Small intestine (tissue), 7 donors: ENCODE measurements around the gene LMF2. TPM values are rescaled to one million over a fixed set of nuclear protein-coding genes. Genes with fewer than 3 reads are reported as not detected.

Experiments
- DNase-seq, 2 donors: peaks; one replicate each; pipeline versions ENCODE4 v3.0.0 to v3.0.0-alpha.2; 2013
- FAIRE-seq: peaks from 2 replicates; lab custom pipeline; 2012; peaks lifted over from hg19 to GRCh38; lab: Jason Lieb, UNC
- H3K27ac ChIP-seq, 3 donors: one replicate each; pipeline ENCODE4 v1.5.1; 2013; ENCODE audit warnings: low read length in 2 of 3, mild to moderate bottlenecking in 2 of 3, control low read depth in 1 of 3, inconsistent platforms in 1 of 3, low read depth in 1 of 3, moderate library complexity in 1 of 3
- H3K27me3 ChIP-seq, 3 donors: one replicate each; pipeline ENCODE4 v1.6.1; 2013; ENCODE audit warnings: low read length in 3 of 3, inconsistent platforms in 1 of 3; ENCODE audit not compliant: control insufficient read depth in 3 of 3, insufficient read depth in 3 of 3
- H3K36me3 ChIP-seq, 3 donors: one replicate each; pipeline ENCODE4 v1.6.1; 2013; ENCODE audit warnings: low read length in 3 of 3, inconsistent platforms in 1 of 3, low read depth in 1 of 3, mild to moderate bottlenecking in 1 of 3, moderate library complexity in 1 of 3; ENCODE audit not compliant: control insufficient read depth in 3 of 3, insufficient read depth in 2 of 3
- H3K4me1 ChIP-seq, 3 donors: one replicate each; pipeline ENCODE4 v1.6.1; 2013; ENCODE audit warnings: low read length in 2 of 3, inconsistent platforms in 1 of 3, low read depth in 1 of 3, mild to moderate bottlenecking in 1 of 3, moderate library complexity in 1 of 3; ENCODE audit not compliant: control insufficient read depth in 3 of 3, insufficient read depth in 2 of 3
- H3K4me3 ChIP-seq, 3 donors: one replicate each; pipeline ENCODE4 v1.5.1; 2013; ENCODE audit warnings: low read length in 3 of 3, control low read depth in 1 of 3, inconsistent platforms in 1 of 3, low read depth in 1 of 3, mild to moderate bottlenecking in 1 of 3, moderate library complexity in 1 of 3
- H3K9me3 ChIP-seq, 2 donors: one replicate each; pipeline ENCODE4 v1.6.1; 2013; ENCODE audit warnings: low read depth in 1 of 2, low read length in 1 of 2; ENCODE audit not compliant: control insufficient read depth in 2 of 2, insufficient read depth in 1 of 2
- WGBS, 3 donors: extraction: QIAGEN DNeasy Blood & Tissue Kit; methylation state at CpG; one replicate each; pipeline ENCODE4 v1.1.7; 2013; 5-methylcytosine and 5-hydroxymethylcytosine counted together
- polyA plus RNA-seq, 4 donors: library from polyadenylated mRNA; stranded (reverse) in 3 of 4; unstranded in 1 of 4; fragments of 200-250 nt in 3 of 4; fragments of 120-200 nt in 1 of 4; gene quantifications; one replicate each; pipeline versions ENCODE4 v1.2.1 to v1.2.3, GENCODE V29; 2013
- donor health status: healthy with polysubstance abuse.
- donor health status: control.
- donor health status: control.
- donor health status: Bipolar disorder and iron deficiency.
- donor health status: healthy.

Gene LMF2
- polyA plus RNA-seq, 4 donors: 37.8 to 52.8 (median 46.9) TPM

DNA sequence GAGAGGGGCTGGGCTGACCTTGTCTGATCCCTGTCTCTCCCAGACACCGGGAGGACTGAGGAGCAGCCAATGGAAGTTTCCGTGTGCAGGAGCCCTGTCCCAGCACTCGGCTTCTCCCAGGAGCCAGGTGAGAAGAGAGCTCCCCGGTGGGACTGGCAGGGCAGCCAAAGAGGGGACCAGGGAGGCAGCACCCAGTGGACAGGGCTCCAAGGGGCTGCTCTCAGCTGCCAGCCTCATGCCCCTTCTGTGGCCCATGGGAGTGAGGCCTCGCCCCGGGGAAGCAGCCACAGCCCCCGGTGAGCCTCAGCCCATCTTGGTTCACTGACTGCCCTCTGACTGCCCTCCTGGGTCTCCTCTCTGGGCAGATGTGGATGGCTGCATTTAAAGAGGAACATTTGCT lies 11.1 kb upstream of the LMF2 start:
- 94 to 95% (median 94%) methylated on average over 7 of the region's 7 CpGs for WGBS, 3 donors
- DNase-seq (no peak), FAIRE-seq (no peak)

GRCh38 chr22:50517495-50518260 lies 10.2 kb upstream of the LMF2 start:
- Histone ChIP-seq H3K36me3 (peaks cover 5 to 81% (median 13%) of the 10 kb centered on the region in 3 donors), H3K4me1 (peaks cover 0 to 5% (median 0%) of the 10 kb centered on the region in 3 donors), H3K27me3 (no peaks in the 10 kb centered on the region), H3K27ac (no peak overlapping the region), H3K4me3 (no peak overlapping the region), H3K9me3 (no peaks in the 10 kb centered on the region)
- 86 to 90% (median 88%) methylated on average over 20 of the region's 20 CpGs for WGBS, 3 donors
- DNase-seq (no peak), FAIRE-seq (no peak)

More for the DNA sequence above, 11.1 kb upstream of the LMF2 start:
- no peak overlapping the region for H3K4me3 ChIP-seq
- H3K36me3 ChIP-seq: peaks cover 8 to 84% (median 13%) of the 10 kb centered on the region in 3 donors
- peaks cover 0 to 13% (median 1%) of the 10 kb centered on the region in 3 donors for H3K4me1 ChIP-seq
- H3K27me3 ChIP-seq: no peaks in the 10 kb centered on the region
- H3K9me3 ChIP-seq: no peaks in the 10 kb centered on the region
- no peak overlapping the region for H3K27ac ChIP-seq

DNA sequence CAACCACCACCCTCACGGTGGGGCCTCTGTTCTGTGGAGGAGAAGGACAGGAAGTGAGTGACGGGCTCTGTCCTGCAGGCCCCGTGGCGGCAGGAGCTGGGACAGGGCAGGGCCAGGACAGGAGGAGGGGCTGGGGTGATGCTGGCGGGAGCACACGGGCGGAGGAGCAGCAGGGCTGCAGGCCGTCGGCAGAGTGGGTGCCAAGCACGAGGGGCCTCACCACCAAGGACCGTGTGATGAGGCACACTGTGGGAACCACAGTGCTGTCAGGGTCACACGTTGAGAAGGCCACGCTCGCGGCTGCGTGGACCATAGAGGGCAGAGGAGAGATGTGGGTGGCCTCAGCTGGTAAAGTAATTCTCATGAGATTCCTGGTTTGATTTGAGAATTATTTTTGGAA lies 9.4 kb upstream of the LMF2 start:
- 83 to 85% (median 84%) methylated on average over 16 of the region's 16 CpGs for WGBS, 3 donors
- Histone ChIP-seq H3K27me3 (no peaks in the 10 kb centered on the region), H3K36me3 (peaks cover 5 to 75% (median 8%) of the 10 kb centered on the region in 3 donors), H3K9me3 (no peaks in the 10 kb centered on the region), H3K27ac (no peak overlapping the region), H3K4me1 (no peaks in the 10 kb centered on the region), H3K4me3 (no peak overlapping the region)
- DNase-seq: no peak
- no peak for FAIRE-seq

DNA sequence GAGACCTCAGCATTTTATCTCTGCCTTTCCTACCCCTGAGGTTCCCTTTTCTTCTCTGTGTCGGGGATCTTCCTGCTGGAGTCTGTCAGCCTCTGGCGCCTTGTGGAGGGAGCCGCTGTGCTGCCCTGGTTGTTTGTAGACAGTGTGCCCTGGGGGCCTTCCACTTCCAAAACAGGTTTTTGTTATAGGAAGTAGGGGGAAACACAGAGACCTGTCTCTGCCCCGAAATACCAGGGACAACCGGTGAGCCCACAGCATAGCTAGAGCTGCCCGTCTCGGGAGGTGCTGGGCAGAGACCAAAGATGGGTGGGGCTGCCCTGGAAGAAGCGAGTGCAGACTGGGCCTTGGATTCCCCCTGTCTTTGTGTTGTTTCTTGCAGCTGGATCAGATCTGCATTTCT lies 8.6 kb upstream of the LMF2 start:
- Histone ChIP-seq H3K9me3 (no peaks in the 10 kb centered on the region), H3K4me1 (no peaks in the 10 kb centered on the region), H3K4me3 (no peak overlapping the region), H3K27me3 (no peaks in the 10 kb centered on the region), H3K36me3 (peaks cover 3 to 67% (median 5%) of the 10 kb centered on the region in 3 donors), H3K27ac (no peak overlapping the region)
- DNase-seq (no peak), FAIRE-seq (no peak)
- WGBS, 3 donors: 91 to 98% (median 93%) methylated on average over 8 of the region's 8 CpGs

GRCh38 chr22:50513175-50513574 lies 5.7 kb upstream of the LMF2 start:
- no peaks in the 10 kb centered on the region for H3K9me3 ChIP-seq
- H3K27ac ChIP-seq: no peak overlapping the region
- 96 to 98% (median 96%) methylated on average over 15 of the region's 15 CpGs for WGBS, 3 donors
- H3K4me3 ChIP-seq: no peak overlapping the region
- H3K4me1 ChIP-seq: peaks cover 0 to 10% (median 0%) of the 10 kb centered on the region in 3 donors
- FAIRE-seq: no peak
- peaks cover 3 to 49% (median 5%) of the 10 kb centered on the region in 3 donors for H3K36me3 ChIP-seq
- H3K27me3 ChIP-seq: no peaks in the 10 kb centered on the region
- DNase-seq: no peak

DNA sequence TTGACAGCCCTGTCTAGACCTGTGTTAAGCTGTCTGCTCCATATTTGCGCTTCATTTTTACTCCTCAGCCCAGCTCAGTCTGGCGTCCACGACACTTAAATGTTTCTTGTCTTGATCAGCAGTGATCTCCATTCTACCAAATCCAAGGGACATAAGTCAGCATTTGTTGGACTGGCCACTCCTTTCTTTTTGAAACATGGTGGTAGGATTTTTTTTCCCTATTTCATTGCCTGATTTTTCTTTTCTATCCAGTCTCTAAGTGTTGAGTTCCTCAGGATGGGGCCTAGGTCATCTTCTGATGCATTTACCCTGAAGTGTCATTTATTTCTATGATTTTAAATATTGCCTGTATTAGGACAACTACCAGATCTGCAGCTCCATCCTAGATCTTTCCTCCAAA lies 1.4 kb upstream of the LMF2 start:
- FAIRE-seq (no peak), DNase-seq (no peak)
- Histone ChIP-seq H3K27ac (peak overlapping the region; percentile 84 to 97 (median 87)), H3K9me3 (no peaks in the 10 kb centered on the region), H3K36me3 (peaks cover 0 to 34% (median 3%) of the 10 kb centered on the region in 3 donors), H3K27me3 (no peaks in the 10 kb centered on the region), H3K4me3 (peak overlapping the region in 2 of 3 donors; percentile 77 to 86), H3K4me1 (peaks cover 0 to 18% (median 0%) of the 10 kb centered on the region in 3 donors)
- 5 to 11% (median 10%) methylated on average over 3 of the region's 3 CpGs for WGBS, 3 donors

DNA sequence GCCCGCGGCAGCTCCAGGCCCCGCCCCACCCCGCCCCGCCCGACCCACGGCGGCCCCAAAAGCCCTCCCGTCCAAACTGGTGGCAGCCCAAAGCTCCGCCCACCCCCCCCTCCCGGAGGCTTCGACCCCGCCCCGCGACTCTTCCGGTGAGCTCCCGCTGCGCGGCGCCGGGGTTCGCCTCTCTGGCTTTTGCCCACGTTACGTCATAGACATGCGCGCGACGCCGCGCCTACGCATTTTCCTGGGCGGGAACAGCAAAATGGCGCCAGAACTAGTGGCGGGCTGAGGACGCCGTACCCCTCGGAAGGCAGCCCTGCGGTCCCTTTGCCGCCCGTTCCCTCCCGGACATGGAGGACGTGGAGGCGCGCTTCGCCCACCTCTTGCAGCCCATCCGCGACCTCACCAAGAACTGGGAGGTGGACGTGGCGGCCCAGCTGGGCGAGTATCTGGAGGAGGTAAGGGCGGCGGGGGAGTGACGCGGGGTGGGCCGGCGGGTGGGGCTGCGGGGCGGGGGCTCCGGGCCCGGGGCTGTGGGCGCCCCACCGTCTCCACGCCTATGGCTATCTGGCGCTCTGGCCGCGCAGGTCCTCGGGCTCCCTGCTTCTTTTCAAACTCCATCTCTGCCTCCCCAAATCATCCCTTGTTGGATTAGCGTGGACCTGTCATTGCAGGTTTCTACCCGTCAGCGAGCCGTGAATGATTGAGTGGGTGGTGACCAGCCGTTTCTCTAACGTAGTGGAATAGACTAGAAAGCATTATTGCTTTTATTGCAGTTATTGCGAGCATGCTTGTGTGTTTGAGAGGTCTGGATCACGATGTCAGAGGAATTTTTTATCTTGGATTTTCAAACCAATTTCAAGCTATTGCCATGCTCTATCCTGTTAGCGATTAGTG lies 736 bp upstream of the LMF2 start, which contains the start of gene NCAPH2:
NCAPH2 (plus strand) TSS at position 234 of the 894 bp plus-strand sequence; CDS start at position 348, 114 bp downstream.
- peak within 1 kb of the TSS; percentile 73 to 100 (median 86) for H3K4me3 ChIP-seq
- no peak for FAIRE-seq

More for the DNA sequence above, 736 bp upstream of the LMF2 start, which contains the start of gene NCAPH2:
- Histone ChIP-seq H3K36me3 (peaks cover 3 to 36% (median 3%) of the 10 kb centered on the region in 3 donors), H3K27me3 (no peaks in the 10 kb centered on the region), H3K9me3 (no peaks in the 10 kb centered on the region), H3K27ac (peak within 1 kb of the TSS; percentile 84 to 97 (median 87)), H3K4me1 (peaks cover 0 to 18% (median 0%) of the 10 kb centered on the region in 3 donors)
- DNase-seq: peak; percentile 98 to 100
- WGBS, 3 donors: 0 to 1% (median 1%) methylated on average over 67 to 76 of the region's 76 CpGs
